Endothelial cell (in vitro differentiated cells): ENCODE measurements around the gene ECI2. TPM values are rescaled to one million over a fixed set of nuclear protein-coding genes. Genes with fewer than 3 reads are reported as not detected.
"Not testable (repeated sequence)": the region's sequence is repeated elsewhere in the genome, so short reads cannot be mapped to it uniquely, and the experiment has no call there.

ENCODE experiments used
- DNase-seq: peaks from one replicate; pipeline ENCODE4 v3.0.0; 2021; ENCODE audit warnings: low spot score
- H3K27ac Mint-ChIP-seq: one replicate; pipeline ENCODE4 v1.8.0; 2021; ENCODE audit warnings: mixed read lengths, inconsistent platforms; ENCODE audit not compliant: unreplicated experiment
- H3K27me3 Mint-ChIP-seq: one replicate; pipeline ENCODE4 v1.8.0; 2021; ENCODE audit warnings: mild to moderate bottlenecking, moderate library complexity, mixed read lengths, inconsistent platforms; ENCODE audit not compliant: unreplicated experiment
- H3K36me3 Mint-ChIP-seq: one replicate; pipeline ENCODE4 v1.8.0; 2021; ENCODE audit warnings: mild to moderate bottlenecking, low read depth, mixed read lengths, inconsistent platforms; ENCODE audit not compliant: unreplicated experiment
- H3K4me1 Mint-ChIP-seq: one replicate; pipeline ENCODE4 v1.8.0; 2021; ENCODE audit warnings: mild to moderate bottlenecking, mixed read lengths, inconsistent platforms; ENCODE audit not compliant: unreplicated experiment
- H3K4me3 Mint-ChIP-seq: one replicate; pipeline ENCODE4 v1.8.0; 2021; ENCODE audit warnings: mild to moderate bottlenecking, mixed read lengths, inconsistent platforms; ENCODE audit not compliant: unreplicated experiment
- H3K9me3 Mint-ChIP-seq: one replicate; pipeline ENCODE4 v1.8.0; 2021; ENCODE audit warnings: mixed read lengths, inconsistent platforms; ENCODE audit not compliant: unreplicated experiment
- CTCF ChIP-seq: fragments of 200-600 bp; sonication (generic); IDR thresholded peaks from one replicate; pipeline ENCODE4 v1.5.0; 2021; ENCODE audit warnings: antibody characterized with exemption; ENCODE audit not compliant: unreplicated experiment
- total RNA-seq: library from RNA; stranded (reverse); fragmentation: NEBNext Ultra II Directional; extraction: Animal tissue kit (Norgen Biotek cat#: 25700); gene quantifications from one replicate; pipeline ENCODE4 v1.2.1, GENCODE V29; 2021; ENCODE audit not compliant: unreplicated experiment

The ECI2 gene
- total RNA-seq, 1 donor from 2014 or later = 66.3 TPM

GRCh38 chr6:4113649-4114048 lies 21.7 kb downstream of the ECI2 start:
- H3K4me3 Mint-ChIP-seq = no peak overlapping the region
- H3K36me3 Mint-ChIP-seq = peaks cover 6% of the 10 kb centered on the region
- H3K4me1 Mint-ChIP-seq = no peaks in the 10 kb centered on the region
- H3K9me3 Mint-ChIP-seq = no peaks in the 10 kb centered on the region
- no peak for TF ChIP-seq CTCF
- DNase-seq = no peak
- H3K27me3 Mint-ChIP-seq = no peaks in the 10 kb centered on the region
- no peak overlapping the region for H3K27ac Mint-ChIP-seq

GRCh38 chr6:4112366-4112765 lies 23.0 kb downstream of the ECI2 start:
- no peak overlapping the region for H3K4me3 Mint-ChIP-seq
- H3K4me1 Mint-ChIP-seq = no peaks in the 10 kb centered on the region
- no peak for DNase-seq
- H3K27ac Mint-ChIP-seq = no peak overlapping the region
- H3K27me3 Mint-ChIP-seq = no peaks in the 10 kb centered on the region
- TF ChIP-seq CTCF = no peak
- H3K9me3 Mint-ChIP-seq = no peaks in the 10 kb centered on the region
- H3K36me3 Mint-ChIP-seq = peaks cover 6% of the 10 kb centered on the region

- H3K4me3 Mint-ChIP-seq, H3K27me3 Mint-ChIP-seq, H3K9me3 Mint-ChIP-seq, DNase-seq, H3K4me1 Mint-ChIP-seq, H3K27ac Mint-ChIP-seq, H3K36me3 Mint-ChIP-seq: not testable (repeated sequence)
Measured at GRCh38 chr6:4109363-4109815, 26.0 kb downstream of the ECI2 start.

GRCh38 chr6:4108561-4109093 lies 26.7 kb downstream of the ECI2 start:
- no peak overlapping the region for H3K4me3 Mint-ChIP-seq
- H3K36me3 Mint-ChIP-seq = no peaks in the 10 kb centered on the region
- DNase-seq = no peak
- H3K9me3 Mint-ChIP-seq = no peaks in the 10 kb centered on the region
- peaks cover 2% of the 10 kb centered on the region for H3K27me3 Mint-ChIP-seq
- H3K27ac Mint-ChIP-seq = no peak overlapping the region
- TF ChIP-seq CTCF = no peak
- H3K4me1 Mint-ChIP-seq = no peaks in the 10 kb centered on the region

GRCh38 chr6:4107873-4108272 lies 27.5 kb downstream of the ECI2 start:
- Mint-ChIP-seq H3K27me3 (peaks cover 4% of the 10 kb centered on the region), H3K27ac (no peak overlapping the region), H3K4me3 (no peak overlapping the region), H3K36me3 (no peaks in the 10 kb centered on the region), H3K9me3 (no peaks in the 10 kb centered on the region), H3K4me1 (no peaks in the 10 kb centered on the region)
- no peak for DNase-seq
- TF ChIP-seq CTCF = no peak
